ENCODE measurements around the gene PCBP2.

GRCh38 chr12:53466640-53467039, 14.7 kb downstream of the PCBP2 start:
- TF ChIP-seq CTCF (IDR thresholded peaks at IDR 0.05) (no peak), POLR2A (IDR thresholded peaks at IDR 0.05) (no peak), POLR2AphosphoS5 (IDR thresholded peaks at IDR 0.05) (peak; percentile 25)

All from prostate gland (tissue), 2 donors.